ENCODE results near the gene ACVR1. TPM values are rescaled to one million over a fixed set of nuclear protein-coding genes. Genes with fewer than 3 reads are reported as not detected.

The ACVR1 gene
- total RNA-seq, 1 experiment from 2014 or later, result 11.1 TPM

GRCh38 chr2:157839162-157839801, 36.8 kb downstream of the ACVR1 start:
- Mint-ChIP-seq H3K36me3 (ENCODE audit: insufficient read depth, unreplicated experiment) (no peaks in the 10 kb centered on the region), H3K27me3 (ENCODE audit: insufficient read depth, unreplicated experiment) (no peaks in the 10 kb centered on the region), H3K4me1 (ENCODE audit: low read depth, unreplicated experiment) (no peaks in the 10 kb centered on the region), H3K9me3 (ENCODE audit: unreplicated experiment) (no peaks in the 10 kb centered on the region), H3K4me3 (ENCODE audit: unreplicated experiment) (no peak overlapping the region), H3K27ac (ENCODE audit: unreplicated experiment) (no peak overlapping the region)
- intact Hi-C loops (cut with micrococcal nuclease; ENCODE audit: unreplicated experiment), result no loop called here
- ChIA-PET POLR2A (no interaction called here), CTCF (no interaction called here)
- BruUV-seq (replicated peaks), result no TSS peak
- DNase-seq, result no peak
- Histone ChIP-seq H3K9me3 (no peaks in the 10 kb centered on the region), H3K4me1 (no peaks in the 10 kb centered on the region), H3K4me3 (ENCODE audit: low read depth, low read length) (no peak overlapping the region), H3K36me3 (ENCODE audit: control insufficient read depth, insufficient read depth, low read length) (no peaks in the 10 kb centered on the region), H3K27me3 (replicated peaks; ENCODE audit: control insufficient read depth, insufficient read depth, low read length) (no peaks in the 10 kb centered on the region)
- TF ChIP-seq, protein P1, sequence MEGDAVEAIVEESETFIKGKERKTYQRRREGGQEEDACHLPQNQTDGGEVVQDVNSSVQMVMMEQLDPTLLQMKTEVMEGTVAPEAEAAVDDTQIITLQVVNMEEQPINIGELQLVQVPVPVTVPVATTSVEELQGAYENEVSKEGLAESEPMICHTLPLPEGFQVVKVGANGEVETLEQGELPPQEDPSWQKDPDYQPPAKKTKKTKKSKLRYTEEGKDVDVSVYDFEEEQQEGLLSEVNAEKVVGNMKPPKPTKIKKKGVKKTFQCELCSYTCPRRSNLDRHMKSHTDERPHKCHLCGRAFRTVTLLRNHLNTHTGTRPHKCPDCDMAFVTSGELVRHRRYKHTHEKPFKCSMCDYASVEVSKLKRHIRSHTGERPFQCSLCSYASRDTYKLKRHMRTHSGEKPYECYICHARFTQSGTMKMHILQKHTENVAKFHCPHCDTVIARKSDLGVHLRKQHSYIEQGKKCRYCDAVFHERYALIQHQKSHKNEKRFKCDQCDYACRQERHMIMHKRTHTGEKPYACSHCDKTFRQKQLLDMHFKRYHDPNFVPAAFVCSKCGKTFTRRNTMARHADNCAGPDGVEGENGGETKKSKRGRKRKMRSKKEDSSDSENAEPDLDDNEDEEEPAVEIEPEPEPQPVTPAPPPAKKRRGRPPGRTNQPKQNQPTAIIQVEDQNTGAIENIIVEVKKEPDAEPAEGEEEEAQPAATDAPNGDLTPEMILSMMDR (IDR thresholded peaks at IDR 0.05; ENCODE audit: insufficient read depth in 1 of 2, low read depth in 1 of 2, low read length in 1 of 2, severe bottlenecking in 1 of 2, unreplicated experiment in 1 of 2), result no peak

- Mint-ChIP-seq H3K4me1 (ENCODE audit: low read depth, unreplicated experiment) (no peaks in the 10 kb centered on the region), H3K4me3 (ENCODE audit: unreplicated experiment) (no peak overlapping the region)
Measured at GRCh38 chr2:157838442-157839161, 37.5 kb downstream of the ACVR1 start.

GRCh38 chr2:157837851-157838441, 38.2 kb downstream of the ACVR1 start:
- POLR2A ChIA-PET, result no interaction called here

More at GRCh38 chr2:157838442-157839161, 37.5 kb downstream of the ACVR1 start:
- Histone ChIP-seq H3K4me1 (no peaks in the 10 kb centered on the region), H3K27me3 (replicated peaks; ENCODE audit: control insufficient read depth, insufficient read depth, low read length) (no peaks in the 10 kb centered on the region), H3K9me3 (no peaks in the 10 kb centered on the region), H3K4me3 (ENCODE audit: low read depth, low read length) (no peak overlapping the region), H3K36me3 (ENCODE audit: control insufficient read depth, insufficient read depth, low read length) (no peaks in the 10 kb centered on the region)
- intact Hi-C loops (cut with micrococcal nuclease; ENCODE audit: unreplicated experiment), result no loop called here
- BruUV-seq (replicated peaks), result no TSS peak
- no peaks in the 10 kb centered on the region for H3K9me3 Mint-ChIP-seq (ENCODE audit: unreplicated experiment)
- ChIA-PET CTCF (no interaction called here), POLR2A (no interaction called here)
- TF ChIP-seq, protein P1 (IDR thresholded peaks at IDR 0.05; ENCODE audit: insufficient read depth in 1 of 2, low read depth in 1 of 2, low read length in 1 of 2, severe bottlenecking in 1 of 2, unreplicated experiment in 1 of 2), result no peak
- DNase-seq, result no peak
- H3K27ac Mint-ChIP-seq (ENCODE audit: unreplicated experiment), result no peak overlapping the region
- H3K36me3 Mint-ChIP-seq (ENCODE audit: insufficient read depth, unreplicated experiment), result no peaks in the 10 kb centered on the region
- H3K27me3 Mint-ChIP-seq (ENCODE audit: insufficient read depth, unreplicated experiment), result no peaks in the 10 kb centered on the region

More at GRCh38 chr2:157837851-157838441, 38.2 kb downstream of the ACVR1 start:
- Mint-ChIP-seq H3K4me3 (ENCODE audit: unreplicated experiment) (no peak overlapping the region), H3K36me3 (ENCODE audit: insufficient read depth, unreplicated experiment) (no peaks in the 10 kb centered on the region), H3K4me1 (ENCODE audit: low read depth, unreplicated experiment) (no peaks in the 10 kb centered on the region), H3K27ac (ENCODE audit: unreplicated experiment) (no peak overlapping the region), H3K27me3 (ENCODE audit: insufficient read depth, unreplicated experiment) (no peaks in the 10 kb centered on the region), H3K9me3 (ENCODE audit: unreplicated experiment) (no peaks in the 10 kb centered on the region)
- no peaks in the 10 kb centered on the region for H3K36me3 ChIP-seq (ENCODE audit: control insufficient read depth, insufficient read depth, low read length)
- CTCF ChIA-PET, result no interaction called here
- H3K4me1 ChIP-seq, result no peaks in the 10 kb centered on the region
- intact Hi-C loops (cut with micrococcal nuclease; ENCODE audit: unreplicated experiment), result no loop called here
- H3K27me3 ChIP-seq (replicated peaks; ENCODE audit: control insufficient read depth, insufficient read depth, low read length), result no peaks in the 10 kb centered on the region
- no peak overlapping the region for H3K4me3 ChIP-seq (ENCODE audit: low read depth, low read length)
- no TSS peak for BruUV-seq (replicated peaks)
- H3K9me3 ChIP-seq, result no peaks in the 10 kb centered on the region
- DNase-seq, result no peak
- TF ChIP-seq, protein P1 (IDR thresholded peaks at IDR 0.05; ENCODE audit: insufficient read depth in 1 of 2, low read depth in 1 of 2, low read length in 1 of 2, severe bottlenecking in 1 of 2, unreplicated experiment in 1 of 2), result no peak
